GM10248 (cell line): ENCODE results near the gene ARMC6.

Experiments used
- CTCF ChIA-PET: fragments of 300-600 bp; sonication (Branson Sonifier 250); formaldehyde crosslinking; extraction: SDS; loops from one replicate; lab custom pipeline; 2021; ENCODE audit warnings: antibody characterized with exemption; lab: Yijun Ruan, JAX
- POLR2A ChIA-PET: fragments of 350-650 bp; sonication (Branson Sonifier 250); formaldehyde crosslinking; extraction: SDS; loops from one replicate; lab custom pipeline; 2020; ENCODE audit warnings: antibody characterized with exemption; lab: Yijun Ruan, JAX
- DNase-seq: peaks from one replicate; pipeline ENCODE4 v3.0.0; 2012; ENCODE audit errors: extremely low spot score
- TF ChIP-seq, protein P1 (sequence below): IDR thresholded peaks from 2 replicates; pipeline ENCODE4 v1.5.1; 2012; ENCODE audit warnings: mild to moderate bottlenecking, low read depth; ENCODE audit errors: extremely low read depth, missing control alignments, control extremely low read depth

ARMC6 gene

DNA sequence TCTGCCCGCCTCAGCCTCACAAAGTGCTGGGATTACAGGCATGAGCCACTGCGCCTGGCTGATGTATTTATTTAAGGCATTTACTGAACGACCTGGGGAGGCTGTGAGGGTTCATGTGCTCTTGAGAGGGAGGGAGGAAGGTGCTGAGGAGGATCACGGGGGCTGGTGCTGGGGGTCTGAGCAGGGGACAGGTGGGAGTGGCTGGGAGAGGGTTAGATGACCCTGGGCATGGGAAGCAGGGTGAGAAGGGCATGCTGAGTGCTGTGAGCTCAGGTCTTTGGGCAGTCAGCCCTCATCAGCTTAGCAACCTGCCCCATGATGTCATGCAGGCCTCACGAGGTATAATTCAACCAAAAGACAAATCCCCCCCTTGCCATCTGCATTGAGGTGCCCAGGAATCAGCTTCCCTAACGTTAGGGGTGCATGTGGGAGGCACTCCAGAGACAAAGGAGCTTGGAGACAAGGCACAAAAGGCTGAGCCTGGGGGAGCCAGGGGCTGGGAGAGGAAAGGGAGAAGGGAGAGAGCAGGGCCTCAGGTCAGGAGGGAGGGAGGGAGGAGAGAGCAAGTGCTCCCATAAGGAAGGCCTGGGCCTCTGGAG lies 36.5 kb upstream of the ARMC6 start:
- ChIA-PET POLR2A (no interaction called here), CTCF (interaction anchor here (1.2 kb wide), 1 partner anchor 9 kb away, joined by 3 read pairs; no protein-coding TSS in a partner anchor)
- no peak for DNase-seq

DNA sequence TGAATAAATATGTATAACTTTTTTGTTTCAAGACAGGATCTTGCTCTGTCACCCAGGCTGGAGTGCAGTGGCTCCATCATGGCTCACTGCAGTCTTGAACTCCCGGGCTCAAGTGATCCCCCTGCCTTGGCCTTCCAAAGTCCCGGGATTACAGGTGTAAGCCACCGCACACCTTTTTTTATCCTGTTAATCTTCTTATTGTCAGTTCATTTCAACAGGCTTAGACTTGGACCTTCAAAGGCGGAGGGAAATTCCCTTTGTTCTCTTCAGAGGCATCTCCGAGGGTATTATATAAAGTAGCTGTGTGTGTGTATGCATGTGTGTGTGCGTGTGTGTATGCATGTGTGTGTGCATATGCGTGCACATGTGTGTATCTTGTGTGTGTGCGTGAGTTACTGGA lies 35.1 kb upstream of the ARMC6 start:
- TF ChIP-seq, protein P1, sequence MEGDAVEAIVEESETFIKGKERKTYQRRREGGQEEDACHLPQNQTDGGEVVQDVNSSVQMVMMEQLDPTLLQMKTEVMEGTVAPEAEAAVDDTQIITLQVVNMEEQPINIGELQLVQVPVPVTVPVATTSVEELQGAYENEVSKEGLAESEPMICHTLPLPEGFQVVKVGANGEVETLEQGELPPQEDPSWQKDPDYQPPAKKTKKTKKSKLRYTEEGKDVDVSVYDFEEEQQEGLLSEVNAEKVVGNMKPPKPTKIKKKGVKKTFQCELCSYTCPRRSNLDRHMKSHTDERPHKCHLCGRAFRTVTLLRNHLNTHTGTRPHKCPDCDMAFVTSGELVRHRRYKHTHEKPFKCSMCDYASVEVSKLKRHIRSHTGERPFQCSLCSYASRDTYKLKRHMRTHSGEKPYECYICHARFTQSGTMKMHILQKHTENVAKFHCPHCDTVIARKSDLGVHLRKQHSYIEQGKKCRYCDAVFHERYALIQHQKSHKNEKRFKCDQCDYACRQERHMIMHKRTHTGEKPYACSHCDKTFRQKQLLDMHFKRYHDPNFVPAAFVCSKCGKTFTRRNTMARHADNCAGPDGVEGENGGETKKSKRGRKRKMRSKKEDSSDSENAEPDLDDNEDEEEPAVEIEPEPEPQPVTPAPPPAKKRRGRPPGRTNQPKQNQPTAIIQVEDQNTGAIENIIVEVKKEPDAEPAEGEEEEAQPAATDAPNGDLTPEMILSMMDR = no peak
- CTCF ChIA-PET = no interaction called here
- POLR2A ChIA-PET = no interaction called here
- DNase-seq = no peak

More for the DNA sequence above, 36.5 kb upstream of the ARMC6 start:
- TF ChIP-seq, protein P1 = no peak

DNA sequence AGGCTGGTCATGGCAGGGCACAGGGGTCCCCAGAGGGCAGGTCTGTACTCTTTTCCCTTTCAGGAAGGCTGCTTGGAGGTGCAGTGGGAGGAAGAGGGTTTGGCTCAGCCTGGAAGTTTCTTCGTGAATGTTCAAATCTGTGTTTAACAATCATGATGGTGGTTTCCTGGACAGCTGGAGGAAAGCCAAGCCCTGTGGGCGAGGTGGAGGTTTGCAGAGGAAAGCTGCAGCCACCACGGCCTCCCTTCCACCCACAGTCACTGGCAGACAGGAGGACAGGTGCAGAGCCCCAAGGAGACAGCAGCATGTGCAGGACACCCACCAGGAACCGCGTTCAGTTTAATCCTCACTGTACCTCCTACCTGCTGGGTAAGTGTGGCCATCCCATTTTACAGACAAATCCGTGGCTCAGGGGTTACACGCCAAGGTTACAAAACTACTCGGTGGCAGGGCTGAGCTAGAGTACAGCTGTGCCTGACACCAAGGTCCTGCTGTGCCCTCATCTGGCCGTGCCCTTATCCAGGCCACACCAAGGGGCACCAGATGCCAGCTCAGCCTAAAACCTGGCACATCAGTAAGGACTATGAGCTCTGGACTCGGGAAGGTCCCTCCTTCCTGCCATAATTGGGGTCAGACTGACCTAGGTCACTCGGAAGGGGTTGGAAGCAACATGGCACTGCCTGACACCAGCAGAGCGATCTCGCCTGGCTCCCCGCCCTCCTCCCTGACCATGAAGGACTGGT lies 34.2 kb upstream of the ARMC6 start:
- POLR2A ChIA-PET = interaction anchor here (1.0 kb wide), 1 partner anchor 80 kb away, joined by 4 read pairs; the partner anchor contains the start of genes COPE and DDX49
- no peak for DNase-seq
- CTCF ChIA-PET = interaction anchor here (1.0 kb wide), 1 partner anchor 12 kb away, joined by 3 read pairs; no protein-coding TSS in a partner anchor
- TF ChIP-seq, protein P1 = no peak

DNA sequence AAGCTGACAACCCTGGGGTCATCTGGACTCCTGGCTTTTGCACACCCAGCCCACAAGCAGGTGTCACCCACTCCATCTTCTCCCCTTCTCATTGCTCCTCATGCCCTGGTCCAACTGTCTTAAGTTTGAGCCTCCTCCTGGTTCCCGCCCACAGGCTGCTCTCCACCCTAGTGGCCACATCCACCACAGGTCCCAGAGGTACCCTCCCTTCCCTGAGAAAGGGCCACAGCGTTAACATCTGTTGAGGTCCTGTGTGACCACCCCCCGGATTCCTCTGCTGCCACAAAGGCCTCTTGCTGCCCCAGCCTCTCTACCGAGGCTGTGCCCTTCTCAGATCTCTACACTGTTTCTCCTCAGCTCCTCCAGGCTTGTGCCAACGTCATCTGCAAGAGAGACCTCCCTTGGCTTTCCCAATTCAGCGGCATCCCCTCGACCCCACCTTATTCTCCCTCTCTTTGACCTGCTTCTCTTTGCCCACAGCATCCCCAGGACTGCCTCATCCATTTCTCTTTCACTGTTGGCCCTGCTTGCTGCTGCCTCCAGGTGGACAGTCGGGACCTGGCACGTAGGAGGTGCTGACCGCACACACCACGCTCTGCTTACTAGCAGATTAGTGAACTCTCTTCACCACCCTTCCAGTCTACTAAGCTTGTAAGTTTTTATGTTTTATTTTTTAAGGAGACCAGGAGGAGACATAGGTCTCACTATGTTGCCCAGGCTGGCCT lies 33.3 kb upstream of the ARMC6 start:
- POLR2A ChIA-PET = no interaction called here
- CTCF ChIA-PET = interaction anchor here (1.0 kb wide), 1 partner anchor 13 kb away, joined by 3 read pairs; no protein-coding TSS in a partner anchor
- DNase-seq = no peak
- TF ChIP-seq, protein P1 = no peak

DNA sequence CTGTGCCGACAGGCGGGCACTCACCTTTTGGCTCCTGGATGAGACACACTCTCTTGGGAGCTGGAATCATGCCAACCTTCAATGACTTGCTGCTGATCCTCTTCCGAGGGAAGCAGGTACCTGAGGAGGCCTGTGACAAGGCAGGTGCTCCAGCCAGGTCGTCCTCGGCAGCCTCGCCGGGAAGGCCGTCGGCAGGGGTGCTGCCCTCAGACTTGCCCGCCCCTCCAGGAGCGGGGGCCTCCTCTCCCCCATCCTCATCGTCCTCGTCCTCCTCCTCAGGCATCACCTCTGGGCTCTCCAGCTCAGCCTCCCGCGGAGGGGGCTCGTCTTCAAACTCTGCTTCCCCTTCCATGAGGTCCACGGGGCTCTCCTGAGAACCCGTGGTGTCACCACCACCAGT lies 29.3 kb upstream of the ARMC6 start:
- ChIA-PET CTCF (interaction anchor here (1.6 kb wide), 1 partner anchor 17 kb away, joined by 5 read pairs; no protein-coding TSS in a partner anchor), POLR2A (interaction anchor here (1.0 kb wide), 1 partner anchor 17 kb away, joined by 3 read pairs; no protein-coding TSS in a partner anchor)
- DNase-seq = no peak
- TF ChIP-seq, protein P1 = no peak

DNA sequence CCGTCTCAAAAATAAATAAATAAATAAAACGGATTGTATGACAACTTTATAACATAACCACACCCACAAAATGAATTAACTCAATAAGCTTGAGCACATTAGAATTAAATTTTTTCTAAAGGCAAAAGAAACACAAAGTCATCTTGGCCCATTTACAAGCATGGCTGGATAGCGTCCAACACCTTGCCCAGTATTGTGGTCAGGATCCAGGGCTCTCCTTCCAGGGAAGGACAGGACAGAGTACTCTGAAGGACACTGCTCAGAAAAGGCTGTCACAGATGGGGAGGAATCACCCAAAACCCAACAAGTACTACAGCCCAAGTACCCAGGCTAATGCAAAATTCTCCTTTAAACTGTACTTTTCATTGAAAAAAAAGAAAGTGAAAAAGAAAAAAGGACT lies 27.2 kb upstream of the ARMC6 start:
- ChIA-PET POLR2A (no interaction called here), CTCF (interaction anchor here (1.7 to 1.8 kb wide), 2 partner anchors 12 to 19 kb away, joined by 4 to 5 read pairs; no protein-coding TSS in a partner anchor)
- TF ChIP-seq, protein P1 = no peak
- no peak for DNase-seq
